HG03135 (cell line): Measurements from ENCODE around the gene CELF4.

Experiments used
- ATAC-seq: cut with Tn5 transposase; IDR thresholded peaks from one replicate; pipeline ENCODE4 v1.9.1; 2021; ENCODE audit warnings: mild to moderate bottlenecking, moderate library complexity; ENCODE audit not compliant: unreplicated experiment

CELF4 gene

DNA sequence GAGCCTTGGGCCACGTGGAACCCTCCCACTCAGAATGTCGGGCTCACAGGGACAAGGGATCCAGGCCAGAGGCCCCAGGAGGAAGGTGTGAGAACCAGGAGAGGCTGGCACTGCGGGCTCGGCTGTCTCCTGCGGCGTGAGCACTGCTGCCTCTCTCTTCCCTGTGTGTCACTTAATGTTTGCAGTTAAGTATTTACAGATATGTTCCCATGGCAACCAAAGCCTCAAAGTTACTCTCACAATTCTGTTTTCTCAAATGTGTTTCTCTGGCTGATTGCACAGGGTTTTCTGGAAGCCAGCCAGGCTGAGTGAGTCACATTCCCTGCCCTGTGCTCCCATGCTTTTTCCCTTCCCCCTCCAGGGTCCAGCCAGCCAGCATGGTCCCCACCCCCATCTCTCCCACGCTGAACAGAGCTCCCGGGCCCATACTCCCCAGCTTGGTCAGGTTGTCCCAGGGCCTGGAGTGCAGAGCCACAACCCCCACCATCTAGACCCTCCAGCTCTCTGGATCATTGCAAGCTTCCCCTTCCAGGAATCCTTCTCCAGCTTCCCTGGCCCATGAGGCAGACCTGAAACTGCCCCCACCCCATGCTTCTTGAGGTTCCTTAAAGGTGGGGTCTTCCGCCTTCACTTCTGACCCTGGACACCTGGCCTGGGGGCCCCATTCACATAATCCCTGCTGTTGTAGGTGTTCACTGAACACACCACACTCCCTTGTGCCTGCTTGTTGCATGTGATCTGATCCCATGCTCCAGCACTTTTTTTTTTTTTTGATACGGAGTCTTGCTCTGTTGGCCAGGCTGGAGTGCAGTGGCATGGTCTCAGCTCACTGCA, 265.9 kb downstream of the CELF4 start:
- peak; percentile 59 for ATAC-seq

DNA sequence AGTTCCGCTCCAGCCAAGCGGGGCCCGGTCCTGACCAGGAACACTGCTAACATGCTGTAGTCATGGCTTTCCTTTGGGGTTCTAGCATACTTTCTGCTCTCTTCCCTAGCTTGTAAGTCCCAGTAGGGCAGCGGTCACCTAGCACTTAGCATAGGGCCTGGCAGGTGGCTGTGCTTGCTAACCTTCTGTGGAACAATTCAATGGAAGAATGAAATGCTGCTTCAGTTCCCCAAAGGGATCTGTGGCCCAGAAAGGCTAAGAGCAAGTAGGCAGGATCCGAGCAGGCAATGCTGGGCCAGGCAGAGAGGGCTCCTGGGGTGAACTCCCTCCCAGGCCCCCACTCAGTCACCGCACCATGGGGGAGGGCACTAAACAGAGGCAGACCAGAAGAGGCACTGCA, 266.8 kb downstream of the CELF4 start:
- no peak for ATAC-seq

DNA sequence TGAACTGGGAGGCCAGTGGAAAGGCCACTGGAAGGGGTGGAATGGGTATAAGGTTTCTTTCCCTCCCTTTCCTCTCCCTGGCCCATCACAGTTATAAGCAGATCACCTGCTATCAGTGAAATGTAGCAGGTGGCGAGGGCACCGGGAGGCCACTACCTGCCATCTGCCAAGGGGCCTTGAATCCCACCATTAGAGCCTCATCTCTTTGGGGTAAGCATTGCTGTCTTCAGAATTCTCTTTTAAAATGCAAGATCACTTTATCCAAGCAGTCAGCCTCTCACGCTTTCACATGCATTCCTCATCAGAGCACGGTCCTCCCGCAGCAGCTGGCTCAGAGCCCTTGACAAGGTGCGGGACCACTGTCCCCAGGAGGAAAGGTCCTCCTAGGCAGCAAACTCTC, 268.5 kb downstream of the CELF4 start:
- no peak for ATAC-seq

DNA sequence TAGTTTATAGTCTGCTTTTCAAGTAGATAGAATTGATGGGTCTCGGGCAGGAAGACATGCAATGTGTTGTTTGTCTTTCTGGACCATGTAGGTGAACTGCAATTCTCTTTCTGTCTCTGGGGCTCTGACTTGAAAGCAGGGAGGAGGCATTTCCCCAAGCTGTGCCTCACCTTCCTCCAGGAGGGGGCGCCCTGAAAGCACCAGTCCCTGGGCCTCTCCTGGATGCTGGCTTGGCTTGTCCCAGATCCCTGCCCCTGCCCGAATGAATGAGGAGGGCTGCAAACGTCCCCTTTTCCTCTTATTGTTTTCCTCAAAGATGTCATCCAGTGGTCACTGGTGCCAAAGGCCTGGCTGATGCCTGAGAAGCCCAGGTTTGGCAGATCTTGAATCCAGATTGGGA, 270.6 kb downstream of the CELF4 start:
- no peak for ATAC-seq

DNA sequence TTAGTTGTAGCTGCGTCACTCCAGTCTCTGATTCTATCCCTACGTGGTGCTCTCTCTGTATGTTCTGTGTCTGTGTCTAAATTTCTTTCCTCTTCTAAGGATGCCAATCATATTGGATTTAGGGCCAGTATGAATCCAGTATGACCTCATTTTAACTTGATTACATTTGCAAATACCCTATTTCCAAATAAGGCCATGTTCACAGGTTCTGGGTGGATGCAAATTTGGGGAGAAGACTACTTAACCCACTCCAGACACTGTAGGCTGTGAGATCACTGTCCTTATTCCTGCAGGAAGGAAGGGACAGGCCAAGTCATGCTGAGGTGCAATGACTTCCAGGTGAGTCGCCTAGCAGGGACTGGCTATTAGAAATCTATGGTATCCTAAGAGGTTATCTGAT, 272.2 kb downstream of the CELF4 start:
- no peak for ATAC-seq

DNA sequence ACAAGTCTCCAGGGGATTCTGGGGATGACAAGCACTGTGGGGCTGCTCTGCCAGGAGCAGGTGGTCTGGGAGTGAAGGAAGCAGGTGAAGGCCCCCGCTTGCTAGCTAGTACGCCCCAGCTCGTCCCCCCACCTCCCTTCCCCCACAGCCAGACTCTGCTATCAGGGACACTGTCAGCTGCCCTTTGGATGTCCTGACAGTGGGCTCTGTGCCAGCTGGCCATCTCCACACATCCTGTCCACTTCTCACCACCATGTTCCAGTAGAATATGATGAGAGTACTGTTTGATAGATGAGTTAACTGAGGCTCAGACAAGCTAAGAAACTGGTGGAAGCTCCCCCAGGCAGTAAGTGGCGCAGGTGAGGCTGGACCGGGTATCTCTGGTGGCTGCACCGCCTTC, 276.2 kb downstream of the CELF4 start:
- ATAC-seq, result no peak

DNA sequence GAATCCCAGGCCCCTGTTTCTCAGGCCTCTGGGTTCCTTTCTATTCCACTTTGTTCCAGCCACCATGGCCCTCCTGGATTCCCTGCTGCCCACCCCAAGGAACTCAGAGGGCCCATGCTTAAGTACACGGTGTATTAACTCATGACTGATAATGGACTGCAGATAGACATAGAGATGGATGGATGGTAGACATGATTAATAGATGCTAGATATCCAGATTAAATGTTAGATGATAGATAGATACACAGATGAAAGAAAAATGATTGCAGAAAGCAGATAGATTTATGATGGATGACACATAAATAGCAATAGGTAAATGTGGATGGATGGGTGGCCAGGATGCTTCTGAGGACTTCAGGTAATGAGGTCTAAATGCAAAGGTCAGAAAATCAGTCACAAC, 278.0 kb downstream of the CELF4 start:
- no peak for ATAC-seq

DNA sequence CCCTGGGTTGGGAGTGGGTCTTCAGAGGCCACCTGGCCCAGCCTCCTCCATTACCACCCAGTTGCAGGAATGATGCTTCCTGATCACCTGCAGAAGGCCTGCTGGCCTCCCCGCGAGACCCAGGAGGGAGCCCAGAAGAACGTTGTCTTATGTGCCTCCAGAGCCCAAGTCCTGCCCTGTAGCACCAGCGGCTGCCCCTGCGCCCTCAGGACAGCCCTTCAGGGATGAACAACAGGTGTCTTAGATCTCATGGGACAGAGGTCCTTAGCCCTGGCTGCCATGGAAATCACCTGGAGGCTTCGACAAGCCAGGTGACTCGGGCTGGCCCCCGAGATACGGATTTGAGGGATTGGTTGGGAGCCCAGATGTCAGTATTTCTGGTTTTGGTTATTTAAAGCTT, 278.8 kb downstream of the CELF4 start:
- no peak for ATAC-seq

DNA sequence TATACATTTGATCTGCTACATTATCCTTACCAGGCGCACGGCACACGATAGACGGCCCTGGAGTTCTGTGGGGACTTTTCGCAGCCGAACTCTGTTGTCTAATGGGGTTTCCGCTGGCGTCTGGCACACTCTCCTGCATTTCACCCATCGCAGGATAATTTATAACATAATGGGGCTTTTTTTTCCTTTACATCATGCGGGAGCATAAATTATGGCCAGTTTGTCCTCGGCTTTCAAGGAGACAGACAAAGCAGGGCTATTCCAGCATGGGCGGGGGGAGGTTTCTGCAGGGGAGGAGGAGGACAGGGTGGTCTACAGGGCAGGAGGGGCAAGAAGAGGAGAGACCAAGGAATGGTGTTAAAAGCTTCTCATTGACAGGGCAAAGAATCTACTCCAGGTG, 279.8 kb downstream of the CELF4 start:
- ATAC-seq, result no peak

DNA sequence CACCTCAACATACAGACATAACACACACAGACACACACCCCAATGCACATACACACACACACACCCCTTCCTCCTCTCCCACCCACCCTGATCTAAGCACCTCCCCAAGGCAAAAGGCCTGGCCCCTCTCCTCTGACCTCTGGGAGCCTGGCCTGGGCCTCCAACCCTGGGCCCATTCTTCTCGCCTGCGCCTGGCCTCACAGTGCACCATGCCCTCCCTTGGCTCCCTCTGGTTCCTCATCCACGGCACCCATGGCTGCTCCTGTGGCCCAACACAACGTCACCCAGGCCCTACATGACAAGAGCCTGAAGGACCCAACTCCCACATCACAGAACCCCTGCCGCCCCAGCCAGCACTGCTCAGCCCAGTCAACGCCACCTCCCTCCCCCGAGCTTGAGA, 281.3 kb downstream of the CELF4 start:
- ATAC-seq, result no peak

DNA sequence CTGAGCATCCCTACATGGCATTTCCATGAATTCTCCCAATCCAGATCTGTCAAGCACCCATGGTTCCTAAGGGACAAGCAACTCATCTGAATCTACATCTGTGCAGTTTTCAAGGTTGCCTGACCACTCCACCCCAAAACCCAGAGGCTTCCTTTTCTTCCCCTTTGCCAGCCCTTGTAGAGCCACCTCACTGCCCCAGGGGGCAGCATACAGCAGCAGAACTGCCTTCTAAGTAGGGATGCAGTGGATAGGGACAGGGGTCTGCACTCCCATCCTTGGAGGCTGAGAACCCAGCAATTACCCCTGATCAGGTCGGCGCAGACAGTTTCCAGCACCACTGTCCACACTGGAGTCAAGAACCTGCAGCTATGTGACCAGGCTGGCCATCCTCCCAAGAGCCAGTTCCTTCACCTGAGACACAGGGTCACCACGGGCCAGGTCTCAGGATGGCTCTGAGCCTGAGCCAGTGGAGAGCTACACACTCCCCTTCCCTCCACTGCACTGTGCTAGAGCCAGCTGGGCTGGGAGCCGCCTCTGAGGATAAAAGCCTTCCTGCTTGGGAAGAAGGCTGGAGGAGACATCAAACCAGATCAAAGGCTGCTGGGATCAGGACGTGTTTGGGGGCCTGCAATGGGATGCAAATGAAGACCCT, 283.1 kb downstream of the CELF4 start:
- no peak for ATAC-seq

DNA sequence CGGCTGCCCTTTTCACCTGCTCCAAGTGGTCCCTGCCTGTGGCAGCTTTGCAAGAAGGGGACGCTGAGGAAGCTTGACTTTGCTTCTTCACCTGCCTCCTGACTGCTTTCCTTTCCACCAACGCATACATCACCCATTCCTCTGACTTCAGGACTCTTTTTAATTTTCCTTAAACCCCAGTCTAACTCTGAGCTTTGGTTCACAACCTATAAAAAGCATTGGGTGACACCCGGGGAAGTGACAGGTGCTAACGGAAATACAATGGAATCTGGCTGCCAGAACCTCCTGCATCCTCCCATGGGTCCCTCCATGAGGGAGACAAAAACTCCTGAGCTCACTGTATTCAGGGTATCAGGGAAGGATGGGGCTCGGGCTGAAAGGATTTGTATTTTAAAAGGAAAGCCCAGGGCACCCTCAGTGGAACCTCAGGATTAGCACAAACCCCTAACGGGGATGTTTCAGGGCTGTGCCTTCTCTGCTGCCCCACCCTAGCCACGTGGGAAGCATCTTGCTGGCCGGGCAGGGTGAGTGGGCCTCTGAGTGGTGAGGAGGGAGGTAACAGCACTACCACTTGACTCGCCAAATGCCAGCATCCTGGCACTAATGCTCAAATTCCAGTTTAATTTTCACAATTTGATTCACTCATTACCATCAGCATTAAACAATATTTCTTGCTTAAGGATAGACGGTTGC, 284.8 kb downstream of the CELF4 start:
- no peak for ATAC-seq

DNA sequence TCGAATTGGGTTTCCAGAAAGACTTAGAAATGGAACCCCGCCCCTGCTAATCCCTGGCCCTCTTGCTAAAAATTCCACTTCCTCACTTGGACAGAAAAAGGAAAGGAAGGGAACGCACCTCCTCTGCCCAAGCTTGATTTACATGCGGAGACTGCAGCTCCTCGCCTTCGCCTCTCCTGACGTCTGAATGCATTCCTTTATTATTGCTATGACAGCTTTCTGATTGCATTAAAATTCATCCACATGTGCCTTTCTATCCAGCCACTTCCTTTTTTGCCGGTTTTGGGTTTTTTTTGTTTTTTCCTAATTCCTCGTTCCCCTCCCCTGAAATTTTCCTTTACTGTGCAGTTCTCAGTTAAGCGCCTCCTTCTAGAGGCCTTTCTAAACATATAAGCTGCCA, 287.8 kb downstream of the CELF4 start:
- ATAC-seq, result no peak

DNA sequence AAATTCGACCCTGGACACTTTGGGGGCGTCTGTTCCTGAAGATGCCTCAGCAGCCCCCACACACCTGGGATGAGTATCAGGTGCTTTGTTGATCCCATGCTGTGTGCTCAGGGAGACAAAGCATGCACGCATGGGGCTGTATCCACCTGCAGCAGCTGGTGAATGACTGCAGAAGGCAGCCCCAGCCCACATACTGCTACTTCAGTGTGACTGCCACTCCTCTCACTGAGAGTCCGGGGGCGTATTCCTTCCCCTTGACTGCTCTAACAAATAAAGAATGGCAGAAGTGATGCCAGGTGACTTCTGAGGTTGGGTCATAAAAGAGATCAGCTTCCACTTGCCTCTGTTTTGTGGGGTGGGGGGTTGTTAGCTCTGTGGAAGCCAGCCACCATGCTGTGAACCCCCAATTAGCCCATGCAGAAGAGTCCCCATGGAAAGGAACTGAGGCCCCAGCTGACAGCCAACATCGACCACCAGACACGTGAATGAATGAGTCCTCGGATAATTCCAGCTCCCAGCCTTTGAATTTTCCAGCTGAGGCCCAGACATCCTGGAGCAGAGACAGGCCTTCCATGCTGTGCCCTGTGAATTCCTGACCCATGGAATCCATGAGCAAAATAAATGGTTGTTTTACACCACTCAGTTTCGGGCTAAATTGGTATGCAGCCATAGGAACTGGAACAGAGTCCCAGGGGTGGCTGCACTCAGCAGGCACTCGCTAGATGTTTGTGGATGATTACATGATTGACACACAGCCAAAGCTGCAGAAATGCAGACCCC, 289.3 kb downstream of the CELF4 start:
- ATAC-seq, result no peak

DNA sequence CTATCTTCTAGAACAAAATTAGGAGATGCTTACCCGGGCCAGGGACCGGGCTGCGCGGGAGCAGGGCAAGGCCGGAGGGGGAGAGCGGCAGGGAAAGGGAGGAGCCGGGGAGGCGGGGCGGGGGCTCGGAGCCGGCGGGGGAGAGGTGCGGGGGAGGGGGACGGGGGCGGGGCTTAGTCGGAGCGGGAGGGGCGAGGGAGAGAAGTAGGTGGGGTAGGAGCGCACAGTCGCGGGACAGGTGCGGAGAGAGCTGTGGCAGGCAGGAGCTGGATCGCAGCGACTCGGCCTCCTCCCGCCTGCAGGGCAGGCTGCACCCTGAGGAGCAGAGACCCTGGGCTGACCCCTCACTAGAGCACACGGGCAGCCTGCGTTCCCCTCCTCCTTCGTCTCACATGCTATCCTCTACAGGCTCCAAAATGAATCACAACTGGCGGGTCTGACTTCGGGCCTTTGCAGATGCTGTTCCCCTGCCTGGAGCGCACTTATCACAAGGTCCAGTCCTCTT, 290.3 kb downstream of the CELF4 start:
- no peak for ATAC-seq

DNA sequence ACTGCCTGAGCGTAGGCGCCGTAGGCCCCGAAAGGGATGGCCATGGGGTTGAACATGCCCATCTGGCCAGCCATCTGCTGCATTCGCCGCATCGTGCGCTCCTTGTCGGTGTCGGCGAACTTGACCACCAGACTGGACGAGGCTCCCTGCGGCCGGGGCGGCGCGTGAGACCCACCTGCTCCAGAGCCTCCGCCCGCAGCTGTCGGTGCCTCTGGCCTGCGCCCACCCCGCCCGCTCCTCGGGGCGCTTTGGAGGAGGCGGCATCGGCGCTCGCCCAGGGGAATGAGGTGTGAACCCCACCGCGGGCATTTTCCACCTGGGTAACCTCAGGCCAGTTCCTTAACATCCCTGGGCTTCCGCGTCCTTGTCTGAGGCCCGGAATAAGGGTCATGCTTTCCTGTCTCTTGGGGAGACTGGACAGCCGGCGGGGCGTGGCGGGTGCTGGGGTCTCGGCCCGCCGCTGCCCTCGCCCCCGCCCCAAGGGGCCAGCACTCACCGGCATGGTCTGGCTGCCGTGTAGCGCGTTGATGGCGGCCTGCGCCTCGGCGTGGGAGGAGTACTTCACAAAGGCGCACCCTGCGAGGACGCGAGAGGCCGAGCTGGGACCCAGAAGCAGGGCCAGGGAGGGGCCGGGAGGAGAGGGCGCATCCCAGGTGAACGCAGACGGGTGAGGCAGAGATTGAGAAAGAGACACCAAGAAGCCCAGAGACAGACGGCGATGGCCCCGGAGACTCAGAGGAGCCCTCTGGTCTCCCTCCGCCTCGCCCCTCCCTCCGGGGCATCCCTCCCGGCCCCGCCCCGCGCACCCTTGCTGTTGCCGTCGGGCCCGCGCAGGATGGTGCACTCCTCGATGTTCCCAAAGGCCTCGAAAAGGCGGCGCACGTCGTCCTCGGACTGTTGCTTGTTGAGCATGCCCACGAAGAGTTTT, 291.0 kb downstream of the CELF4 start:
- no peak for ATAC-seq

DNA sequence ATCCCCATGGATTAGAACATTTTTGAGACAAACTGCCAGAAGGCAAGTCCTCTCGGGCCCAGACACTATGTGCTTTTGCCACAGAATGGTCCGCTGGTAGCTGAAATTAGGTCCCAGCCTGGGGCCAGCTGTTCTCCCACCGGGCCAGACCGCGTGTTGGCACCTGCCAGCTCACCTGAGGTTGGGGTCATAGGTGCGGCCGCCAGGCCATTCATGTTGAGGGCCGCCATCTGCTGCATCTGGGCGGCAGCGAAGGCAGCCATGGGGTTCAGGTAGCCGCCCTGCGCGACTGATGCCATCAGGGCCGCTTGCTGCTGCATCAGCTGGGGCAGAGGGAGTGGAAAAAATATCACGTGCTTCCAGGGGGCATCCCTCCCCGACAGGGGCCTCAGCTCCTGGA, 292.8 kb downstream of the CELF4 start:
- ATAC-seq, result no peak

DNA sequence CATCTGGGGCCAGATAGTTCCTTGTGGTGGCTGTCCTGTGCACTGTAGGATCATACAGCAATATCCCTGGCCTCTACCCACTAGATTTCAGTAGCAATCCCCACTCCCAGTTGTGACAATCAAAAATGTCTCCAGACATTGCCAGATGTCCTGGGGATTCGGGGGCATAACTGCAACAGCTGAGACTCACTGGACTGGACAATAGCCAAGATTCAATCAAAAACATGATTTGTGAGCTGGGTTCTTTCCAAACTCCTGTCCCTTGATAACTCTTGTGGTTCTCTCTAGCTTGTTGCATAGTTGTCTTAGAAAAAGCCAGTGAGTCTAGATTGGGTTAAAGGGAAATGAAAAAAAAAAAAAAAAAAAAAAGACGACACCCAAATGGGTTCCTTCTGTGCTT, 293.4 kb downstream of the CELF4 start:
- no peak for ATAC-seq

DNA sequence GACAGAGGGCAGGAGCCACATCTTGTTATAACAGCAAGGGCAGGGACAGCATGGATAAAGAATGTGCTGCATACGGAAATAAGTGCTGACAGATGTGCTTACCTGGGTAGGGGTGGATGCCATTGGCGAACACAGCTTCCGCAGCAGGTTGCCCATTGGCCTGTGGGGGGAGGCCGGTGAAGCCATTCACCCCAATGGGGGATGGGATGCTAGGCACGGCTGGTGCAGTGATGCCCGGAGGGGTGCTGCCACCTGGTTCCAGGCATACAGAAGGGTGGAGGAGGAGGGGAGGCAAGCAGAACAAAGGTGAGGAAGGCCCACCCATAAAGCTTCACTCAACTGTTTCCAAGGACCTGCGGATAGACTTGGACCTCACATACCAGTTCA, 294.9 kb downstream of the CELF4 start:
- ATAC-seq, result no peak

DNA sequence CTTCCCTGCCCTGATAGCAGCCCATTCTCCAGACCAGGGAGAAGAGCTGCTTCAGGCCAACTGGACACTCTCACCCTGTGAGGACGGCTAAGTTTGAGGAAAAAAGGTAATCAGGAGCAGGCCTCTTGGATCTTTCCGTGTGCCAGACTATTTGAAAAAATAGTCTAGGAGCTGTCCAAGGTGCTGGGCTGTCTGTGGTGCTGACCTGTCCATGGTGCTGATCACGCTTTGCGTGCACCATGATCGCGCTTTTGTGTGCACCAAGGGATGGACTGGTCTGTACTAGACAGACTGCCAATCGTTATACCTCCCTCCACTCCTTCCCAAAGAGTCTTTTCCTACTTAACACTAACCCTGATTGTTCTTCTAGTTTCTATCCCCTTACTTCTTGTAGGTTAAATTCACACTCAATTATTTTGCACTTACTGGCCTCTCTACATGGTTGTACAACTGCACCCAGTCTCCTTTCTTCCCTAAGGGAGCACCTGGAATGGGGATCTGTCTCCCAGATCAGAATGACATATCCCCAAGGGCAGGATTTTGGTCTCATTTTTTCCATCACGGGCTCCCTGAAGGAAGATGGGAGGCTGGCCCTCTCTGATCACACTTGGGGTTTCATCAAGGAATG, 295.4 kb downstream of the CELF4 start:
- ATAC-seq, result no peak
